Dendritic cell treated with granulocyte-macrophage colony-stimulating factor and Interleukin-4, amounts not matched to agents 40 ng/mL and 50 ng/mL, for 4 days (primary cell): Measurements from ENCODE around the gene VIL1.

Source experiments
- H3K27ac Mint-ChIP-seq: one replicate; pipeline ENCODE4 v1.8.0; 2022; ENCODE audit warnings: mild to moderate bottlenecking, mixed read lengths
- H3K27me3 Mint-ChIP-seq: one replicate; pipeline ENCODE4 v1.8.0; 2022; ENCODE audit warnings: mild to moderate bottlenecking, mixed read lengths
- H3K36me3 Mint-ChIP-seq: one replicate; pipeline ENCODE4 v1.8.0; 2022; ENCODE audit warnings: low read depth, mixed read lengths
- H3K4me1 Mint-ChIP-seq: one replicate; pipeline ENCODE4 v1.8.0; 2022; ENCODE audit warnings: low read depth, mixed read lengths
- H3K4me3 Mint-ChIP-seq: one replicate; pipeline ENCODE4 v1.8.0; 2022; ENCODE audit warnings: mild to moderate bottlenecking, moderate library complexity, mixed read lengths
- H3K9me3 Mint-ChIP-seq: one replicate; pipeline ENCODE4 v1.8.0; 2022; ENCODE audit warnings: mixed read lengths
- intact Hi-C: fragments of 100-400 bp; cut with micrococcal nuclease; formaldehyde crosslinking; loops from one replicate; pipeline ENCODE4 v1.15.0; 2022

VIL1 gene

DNA sequence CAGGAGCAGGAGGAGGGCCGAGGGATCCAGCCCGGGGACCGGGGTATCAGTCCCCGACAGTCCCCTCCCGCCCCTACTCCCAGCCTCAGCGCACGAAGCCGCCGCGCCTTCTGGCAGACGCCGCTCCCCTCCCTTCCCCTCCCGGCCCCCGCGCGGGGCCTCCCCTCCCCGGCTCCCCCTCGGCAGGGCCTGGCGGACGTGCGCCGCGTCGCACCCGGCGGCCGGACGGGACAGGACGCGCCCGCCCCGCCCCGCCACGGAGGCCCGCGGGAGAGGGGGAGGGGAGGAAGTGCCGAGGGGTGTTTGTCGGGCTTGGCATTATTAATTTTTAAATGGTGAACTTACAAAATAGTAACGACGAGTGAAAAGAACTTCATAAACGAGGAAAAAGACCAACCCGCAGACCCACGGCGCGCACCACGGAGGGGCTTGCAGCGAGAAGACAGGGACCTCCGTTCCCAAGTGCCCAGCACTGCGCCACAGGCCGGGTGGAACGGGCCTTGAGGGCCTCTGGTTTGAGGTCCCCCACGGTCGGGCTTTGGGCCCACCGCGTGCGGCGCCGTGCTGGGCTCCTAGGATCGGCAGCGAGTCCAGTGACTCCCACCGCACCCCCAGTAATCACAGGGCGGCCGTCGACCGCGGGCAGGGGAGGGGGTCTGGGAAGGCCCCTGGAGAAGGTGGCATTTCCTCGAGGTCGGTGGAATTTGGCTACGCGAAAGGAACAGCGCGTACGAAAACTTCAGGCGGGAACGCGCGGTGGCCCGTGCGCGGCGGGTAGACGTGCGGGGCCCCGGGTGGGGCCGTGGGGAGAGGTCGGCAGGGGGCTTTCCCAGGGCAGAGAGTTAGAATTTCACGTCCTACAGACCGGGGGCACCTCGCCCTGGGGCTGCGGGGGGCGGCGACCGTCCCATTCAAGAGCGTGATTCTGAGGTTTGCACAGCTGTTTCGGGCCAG lies 20.2 kb upstream of the VIL1 start:
- Mint-ChIP-seq H3K36me3 (peaks cover 64% of the 10 kb centered on the region), H3K27ac (peak overlapping the region; percentile 96), H3K4me1 (peaks cover 73% of the 10 kb centered on the region), H3K4me3 (peak overlapping the region; percentile 86), H3K27me3 (no peaks in the 10 kb centered on the region), H3K9me3 (no peaks in the 10 kb centered on the region)
- intact Hi-C loops, result loop anchor here (1.0 kb wide), 1 partner anchor 128 kb away; the partner anchor contains the start of genes AAMP and PNKD

DNA sequence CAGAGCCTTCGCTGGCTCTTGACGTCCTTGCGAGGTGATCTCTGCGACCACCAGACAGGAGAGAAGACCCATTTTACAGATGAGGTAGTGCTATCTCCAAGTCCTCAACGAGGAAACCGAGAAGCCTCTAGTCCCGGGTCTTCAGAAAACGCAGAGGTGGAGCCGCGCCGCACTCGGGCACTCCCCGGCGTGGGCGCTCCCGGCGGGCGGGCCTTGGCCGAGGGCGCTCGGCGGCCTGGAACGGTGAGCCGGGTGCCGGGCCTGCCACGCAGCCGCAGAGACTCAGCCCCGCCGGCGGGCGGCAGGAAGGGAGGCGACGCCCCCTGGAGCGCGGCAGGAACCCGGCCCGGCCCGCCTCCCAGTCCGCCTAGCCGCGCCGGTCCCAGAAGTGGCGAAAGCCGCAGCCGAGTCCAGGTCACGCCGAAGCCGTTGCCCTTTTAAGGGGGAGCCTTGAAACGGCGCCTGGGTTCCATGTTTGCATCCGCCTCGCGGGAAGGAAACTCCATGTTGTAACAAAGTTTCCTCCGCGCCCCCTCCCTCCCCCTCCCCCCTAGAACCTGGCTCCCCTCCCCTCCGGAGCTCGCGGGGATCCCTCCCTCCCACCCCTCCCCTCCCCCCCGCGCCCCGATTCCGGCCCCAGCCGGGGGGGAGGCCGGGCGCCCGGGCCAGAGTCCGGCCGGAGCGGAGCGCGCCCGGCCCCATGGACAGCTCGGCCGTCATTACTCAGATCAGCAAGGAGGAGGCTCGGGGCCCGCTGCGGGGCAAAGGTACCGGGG lies 19.3 kb upstream of the VIL1 start, which contains the start of gene CTDSP1:
CTDSP1 (plus strand) TSS at position 478 of the 776 bp plus-strand sequence; CDS start at position 701, 223 bp downstream.
- no peaks in the 10 kb centered on the region for H3K27me3 Mint-ChIP-seq
- H3K36me3 Mint-ChIP-seq, result peaks cover 72% of the 10 kb centered on the region
- H3K4me3 Mint-ChIP-seq, result peak within 1 kb of the TSS; percentile 99
- peak within 1 kb of the TSS; percentile 96 for H3K27ac Mint-ChIP-seq
- intact Hi-C loops, result loop anchor here (1.0 kb wide), 1 partner anchor 129 kb away; the partner anchor contains the start of genes AAMP and PNKD
- H3K9me3 Mint-ChIP-seq, result no peaks in the 10 kb centered on the region
- peaks cover 73% of the 10 kb centered on the region for H3K4me1 Mint-ChIP-seq

DNA sequence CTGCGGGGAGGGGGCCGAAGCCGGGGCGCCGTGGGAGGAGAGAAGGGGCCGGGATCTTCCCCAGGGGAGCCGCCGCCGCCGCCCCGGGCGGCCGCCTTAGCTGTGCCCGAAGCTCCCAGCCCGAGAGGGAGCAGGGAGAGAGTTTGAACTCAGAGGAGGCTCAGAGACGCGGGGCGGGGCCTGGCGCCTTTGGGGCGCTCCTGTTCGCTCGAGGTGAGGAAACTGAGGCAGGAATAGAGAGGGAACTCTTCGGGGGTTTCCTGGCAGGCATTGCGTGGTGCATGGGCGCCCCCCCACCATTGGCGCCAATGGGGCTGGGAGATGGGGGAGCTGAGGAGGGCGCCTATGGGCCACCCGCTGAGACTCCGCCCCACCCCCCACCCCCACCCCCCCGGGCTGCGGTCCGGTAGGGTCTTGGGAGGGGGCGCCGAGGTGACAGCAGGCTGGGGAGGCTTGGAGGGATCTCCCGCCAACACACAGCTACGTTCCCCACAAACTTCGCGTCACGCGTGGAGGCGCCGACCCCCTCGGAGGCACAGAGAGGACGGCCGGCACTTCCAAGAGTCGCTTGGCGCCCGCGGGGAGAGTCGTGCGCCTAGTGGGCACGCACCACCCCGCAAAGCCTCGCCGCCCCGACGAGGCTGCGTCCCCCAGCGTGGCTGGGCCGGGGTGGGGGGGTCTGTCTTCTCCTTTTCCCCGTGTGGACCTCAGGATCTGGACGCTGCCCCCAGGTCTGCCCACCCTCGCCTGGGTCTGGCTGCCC lies 18.6 kb upstream of the VIL1 start:
- H3K27me3 Mint-ChIP-seq, result no peaks in the 10 kb centered on the region
- peak overlapping the region; percentile 96 for H3K27ac Mint-ChIP-seq
- peaks cover 73% of the 10 kb centered on the region for H3K4me1 Mint-ChIP-seq
- H3K9me3 Mint-ChIP-seq, result no peaks in the 10 kb centered on the region
- intact Hi-C loops, result no loop called here
- peak overlapping the region; percentile 99 for H3K4me3 Mint-ChIP-seq
- H3K36me3 Mint-ChIP-seq, result peaks cover 80% of the 10 kb centered on the region

DNA sequence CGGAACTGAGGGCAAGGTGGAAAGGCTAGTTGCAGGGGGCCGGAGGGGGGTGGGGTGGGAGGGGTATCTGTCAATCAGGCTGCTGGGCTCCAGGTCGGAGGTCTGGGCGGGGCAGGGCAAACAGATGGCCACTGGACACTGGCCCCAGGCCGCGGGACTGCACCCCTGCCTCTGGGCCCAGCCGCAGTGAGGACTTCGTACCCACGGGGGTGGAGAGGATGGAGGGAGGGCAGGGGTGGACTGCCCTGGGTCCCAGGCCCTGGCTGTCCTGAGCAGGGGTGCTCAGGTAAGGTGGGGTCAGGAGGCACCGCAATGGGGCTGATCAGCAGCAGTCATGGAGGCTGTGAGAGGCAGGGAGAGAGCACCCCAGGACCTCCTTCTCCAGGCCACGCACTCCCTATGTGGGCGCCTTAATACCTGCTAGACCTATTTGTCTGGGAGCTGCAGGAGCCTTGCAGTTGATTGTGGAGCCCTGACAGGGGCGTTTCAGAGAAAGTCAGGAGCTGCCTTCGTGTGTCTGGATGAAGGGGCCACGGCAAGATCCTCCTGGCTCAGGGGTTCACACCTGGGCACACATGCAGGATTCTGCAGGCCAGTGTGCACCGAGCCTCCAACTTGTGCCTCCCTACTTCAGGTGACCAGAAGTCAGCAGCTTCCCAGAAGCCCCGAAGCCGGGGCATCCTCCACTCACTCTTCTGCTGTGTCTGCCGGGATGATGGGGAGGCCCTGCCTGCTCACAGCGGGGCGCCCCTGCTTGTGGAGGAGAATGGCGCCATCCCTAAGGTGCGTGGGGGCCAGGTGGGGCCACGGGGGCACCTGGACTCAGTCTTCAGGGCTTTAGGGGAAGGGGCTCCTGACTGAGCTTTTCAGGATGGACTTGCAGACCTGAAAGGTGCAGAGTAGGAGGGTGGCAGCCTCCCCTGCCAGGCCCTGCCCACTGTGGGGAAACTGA lies 17.7 kb upstream of the VIL1 start:
- Mint-ChIP-seq H3K4me3 (peak overlapping the region; percentile 99), H3K27me3 (no peaks in the 10 kb centered on the region), H3K27ac (peak overlapping the region; percentile 96), H3K4me1 (peaks cover 74% of the 10 kb centered on the region), H3K9me3 (no peaks in the 10 kb centered on the region), H3K36me3 (peaks cover 84% of the 10 kb centered on the region)
- intact Hi-C loops, result no loop called here

DNA sequence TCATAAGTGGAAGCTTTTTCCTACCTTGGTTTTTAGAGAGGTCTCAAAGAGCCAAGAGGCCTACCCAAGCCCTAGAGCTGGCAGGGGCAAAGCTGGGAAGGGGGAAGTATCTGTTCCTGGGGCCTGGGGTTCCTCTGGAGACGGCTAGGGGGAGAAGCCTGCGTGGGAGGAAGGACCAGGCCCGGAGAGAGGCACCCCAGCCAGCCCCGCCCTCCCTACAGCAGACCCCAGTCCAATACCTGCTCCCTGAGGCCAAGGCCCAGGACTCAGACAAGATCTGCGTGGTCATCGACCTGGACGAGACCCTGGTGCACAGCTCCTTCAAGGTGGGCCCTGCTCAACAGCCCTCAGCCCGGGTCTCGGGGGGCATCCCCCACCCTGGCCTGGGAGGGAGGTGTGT lies 17.0 kb upstream of the VIL1 start:
- no peaks in the 10 kb centered on the region for H3K27me3 Mint-ChIP-seq
- peaks cover 72% of the 10 kb centered on the region for H3K4me1 Mint-ChIP-seq
- intact Hi-C loops, result no loop called here
- H3K36me3 Mint-ChIP-seq, result peaks cover 77% of the 10 kb centered on the region
- H3K4me3 Mint-ChIP-seq, result peak overlapping the region; percentile 99
- H3K9me3 Mint-ChIP-seq, result no peaks in the 10 kb centered on the region
- peak overlapping the region; percentile 96 for H3K27ac Mint-ChIP-seq

DNA sequence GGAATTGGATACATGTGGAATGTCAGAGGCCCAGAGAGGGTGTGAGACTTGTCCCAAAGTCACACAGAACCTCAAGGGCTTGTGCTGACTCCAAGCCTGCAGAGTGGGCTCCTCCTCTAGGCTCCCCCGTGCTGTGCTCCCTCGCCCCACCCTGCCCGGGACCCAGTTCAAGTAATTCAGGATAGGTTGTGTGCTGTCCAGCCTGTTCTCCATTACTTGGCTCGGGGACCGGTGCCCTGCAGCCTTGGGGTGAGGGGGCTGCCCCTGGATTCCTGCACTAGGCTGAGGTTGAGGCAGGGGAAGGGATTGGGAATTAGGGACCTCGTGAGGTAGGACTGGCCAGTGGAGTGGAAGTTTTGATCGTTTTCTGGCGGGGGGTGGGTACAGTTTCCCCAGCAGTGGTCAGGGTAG lies 16.4 kb upstream of the VIL1 start:
- H3K9me3 Mint-ChIP-seq, result no peaks in the 10 kb centered on the region
- H3K36me3 Mint-ChIP-seq, result peaks cover 72% of the 10 kb centered on the region
- H3K27ac Mint-ChIP-seq, result peak overlapping the region; percentile 39
- peaks cover 72% of the 10 kb centered on the region for H3K4me1 Mint-ChIP-seq
- no peaks in the 10 kb centered on the region for H3K27me3 Mint-ChIP-seq
- no peak overlapping the region for H3K4me3 Mint-ChIP-seq
- intact Hi-C loops, result no loop called here

DNA sequence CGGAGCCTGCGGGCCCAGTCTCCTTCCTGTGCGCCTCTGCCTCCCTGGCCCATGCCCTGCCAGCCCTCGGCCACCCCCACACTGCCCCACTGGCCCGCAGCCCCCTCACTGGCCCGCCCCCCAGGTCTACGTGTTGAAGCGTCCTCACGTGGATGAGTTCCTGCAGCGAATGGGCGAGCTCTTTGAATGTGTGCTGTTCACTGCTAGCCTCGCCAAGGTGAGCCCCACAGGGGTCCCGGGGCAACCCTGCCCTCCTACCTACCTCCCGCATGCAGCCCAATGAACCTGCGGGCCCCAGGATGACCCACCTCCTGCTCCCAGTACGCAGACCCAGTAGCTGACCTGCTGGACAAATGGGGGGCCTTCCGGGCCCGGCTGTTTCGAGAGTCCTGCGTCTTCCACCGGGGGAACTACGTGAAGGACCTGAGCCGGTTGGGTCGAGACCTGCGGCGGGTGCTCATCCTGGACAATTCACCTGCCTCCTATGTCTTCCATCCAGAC lies 16.0 kb upstream of the VIL1 start:
- peak overlapping the region; percentile 39 for H3K27ac Mint-ChIP-seq
- peaks cover 72% of the 10 kb centered on the region for H3K4me1 Mint-ChIP-seq
- intact Hi-C loops, result no loop called here
- H3K4me3 Mint-ChIP-seq, result no peak overlapping the region
- no peaks in the 10 kb centered on the region for H3K9me3 Mint-ChIP-seq
- H3K36me3 Mint-ChIP-seq, result peaks cover 67% of the 10 kb centered on the region
- no peaks in the 10 kb centered on the region for H3K27me3 Mint-ChIP-seq

DNA sequence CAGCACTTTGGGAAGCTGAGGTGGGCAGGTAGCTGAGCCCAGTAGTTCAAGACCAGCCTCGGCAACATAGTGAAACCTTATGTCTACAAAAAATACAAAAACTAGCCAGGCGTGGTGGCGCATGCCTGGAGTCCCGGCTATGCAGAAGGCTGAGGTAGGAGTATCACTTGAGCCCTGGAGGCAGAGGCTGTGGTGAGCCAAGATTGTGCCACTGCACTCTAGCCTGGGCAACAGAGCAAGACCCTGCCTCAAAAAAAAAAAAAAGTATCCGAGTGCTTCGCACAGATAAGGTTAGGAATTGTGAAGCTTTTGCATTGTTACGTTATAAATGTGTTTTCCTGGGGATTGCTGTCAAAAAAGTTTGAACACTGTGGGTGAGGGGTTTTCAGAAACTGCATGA lies 15.1 kb upstream of the VIL1 start:
- Mint-ChIP-seq H3K9me3 (no peaks in the 10 kb centered on the region), H3K27ac (peak overlapping the region; percentile 89), H3K4me3 (no peak overlapping the region), H3K36me3 (peaks cover 64% of the 10 kb centered on the region), H3K27me3 (no peaks in the 10 kb centered on the region), H3K4me1 (peaks cover 77% of the 10 kb centered on the region)
- intact Hi-C loops, result no loop called here

DNA sequence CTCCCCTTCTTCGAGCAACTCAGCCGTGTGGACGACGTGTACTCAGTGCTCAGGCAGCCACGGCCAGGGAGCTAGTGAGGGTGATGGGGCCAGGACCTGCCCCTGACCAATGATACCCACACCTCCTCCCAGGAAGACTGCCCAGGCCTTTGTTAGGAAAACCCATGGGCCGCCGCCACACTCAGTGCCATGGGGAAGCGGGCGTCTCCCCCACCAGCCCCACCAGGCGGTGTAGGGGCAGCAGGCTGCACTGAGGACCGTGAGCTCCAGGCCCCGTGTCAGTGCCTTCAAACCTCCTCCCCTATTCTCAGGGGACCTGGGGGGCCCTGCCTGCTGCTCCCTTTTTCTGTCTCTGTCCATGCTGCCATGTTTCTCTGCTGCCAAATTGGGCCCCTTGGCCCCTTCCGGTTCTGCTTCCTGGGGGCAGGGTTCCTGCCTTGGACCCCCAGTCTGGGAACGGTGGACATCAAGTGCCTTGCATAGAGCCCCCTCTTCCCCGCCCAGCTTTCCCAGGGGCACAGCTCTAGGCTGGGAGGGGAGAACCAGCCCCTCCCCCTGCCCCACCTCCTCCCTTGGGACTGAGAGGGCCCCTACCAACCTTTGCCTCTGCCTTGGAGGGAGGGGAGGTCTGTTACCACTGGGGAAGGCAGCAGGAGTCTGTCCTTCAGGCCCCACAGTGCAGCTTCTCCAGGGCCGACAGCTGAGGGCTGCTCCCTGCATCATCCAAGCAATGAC lies 14.4 kb upstream of the VIL1 start:
- no peaks in the 10 kb centered on the region for H3K27me3 Mint-ChIP-seq
- H3K9me3 Mint-ChIP-seq, result no peaks in the 10 kb centered on the region
- H3K4me1 Mint-ChIP-seq, result peaks cover 77% of the 10 kb centered on the region
- H3K27ac Mint-ChIP-seq, result peak overlapping the region; percentile 89
- H3K4me3 Mint-ChIP-seq, result no peak overlapping the region
- intact Hi-C loops, result no loop called here
- peaks cover 60% of the 10 kb centered on the region for H3K36me3 Mint-ChIP-seq

DNA sequence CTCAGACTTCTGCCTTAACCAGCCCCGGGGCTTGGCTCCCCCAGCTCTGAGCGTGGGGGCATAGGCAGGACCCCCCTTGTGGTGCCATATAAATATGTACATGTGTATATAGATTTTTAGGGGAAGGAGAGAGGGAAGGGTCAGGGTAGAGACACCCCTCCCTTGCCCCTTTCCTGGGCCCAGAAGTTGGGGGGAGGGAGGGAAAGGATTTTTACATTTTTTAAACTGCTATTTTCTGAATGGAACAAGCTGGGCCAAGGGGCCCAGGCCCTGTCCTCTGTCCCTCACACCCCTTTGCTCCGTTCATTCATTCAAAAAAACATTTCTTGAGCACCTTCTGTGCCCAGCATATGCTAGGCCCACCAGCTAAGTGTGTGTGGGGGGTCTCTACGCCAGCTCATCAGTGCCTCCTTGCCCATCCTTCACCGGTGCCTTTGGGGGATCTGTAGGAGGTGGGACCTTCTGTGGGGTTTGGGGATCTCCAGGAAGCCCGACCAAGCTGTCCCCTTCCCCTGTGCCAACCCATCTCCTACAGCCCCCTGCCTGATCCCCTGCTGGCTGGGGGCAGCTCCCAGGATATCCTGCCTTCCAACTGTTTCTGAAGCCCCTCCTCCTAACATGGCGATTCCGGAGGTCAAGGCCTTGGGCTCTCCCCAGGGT lies 13.7 kb upstream of the VIL1 start:
- H3K27ac Mint-ChIP-seq, result peak overlapping the region; percentile 89
- H3K4me3 Mint-ChIP-seq, result peak overlapping the region; percentile 60
- intact Hi-C loops, result no loop called here
- no peaks in the 10 kb centered on the region for H3K9me3 Mint-ChIP-seq
- H3K36me3 Mint-ChIP-seq, result peaks cover 56% of the 10 kb centered on the region
- no peaks in the 10 kb centered on the region for H3K27me3 Mint-ChIP-seq
- H3K4me1 Mint-ChIP-seq, result peaks cover 77% of the 10 kb centered on the region

DNA sequence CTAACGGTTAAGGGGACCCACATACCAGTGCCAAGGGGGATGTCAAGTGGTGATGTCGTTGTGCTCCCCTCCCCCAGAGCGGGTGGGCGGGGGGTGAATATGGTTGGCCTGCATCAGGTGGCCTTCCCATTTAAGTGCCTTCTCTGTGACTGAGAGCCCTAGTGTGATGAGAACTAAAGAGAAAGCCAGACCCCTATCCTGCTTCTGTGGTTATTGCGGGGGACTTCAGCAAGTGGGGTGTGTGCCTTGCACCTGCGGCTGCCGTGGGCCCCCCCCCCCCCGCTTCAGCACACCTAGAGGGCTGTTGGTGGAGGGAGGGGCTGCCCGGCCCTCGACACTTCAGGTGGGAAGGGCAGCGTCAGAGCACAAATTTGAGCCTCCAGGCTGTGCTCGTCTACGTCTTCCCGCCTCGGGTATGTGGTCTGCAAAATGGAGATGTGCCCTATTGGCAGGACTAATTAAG lies 13.1 kb upstream of the VIL1 start:
- H3K4me1 Mint-ChIP-seq, result peaks cover 75% of the 10 kb centered on the region
- peaks cover 51% of the 10 kb centered on the region for H3K36me3 Mint-ChIP-seq
- no peaks in the 10 kb centered on the region for H3K27me3 Mint-ChIP-seq
- H3K4me3 Mint-ChIP-seq, result peak overlapping the region; percentile 60
- intact Hi-C loops, result loop anchor here (1.0 to 2.0 kb wide), 2 partner anchors 9 to 61 kb away; no protein-coding TSS in a partner anchor
- no peaks in the 10 kb centered on the region for H3K9me3 Mint-ChIP-seq
- H3K27ac Mint-ChIP-seq, result peak overlapping the region; percentile 89
